CD4-positive, alpha-beta T cell (primary cell): ENCODE results near the gene WDFY4. TPM values are rescaled to one million over a fixed set of nuclear protein-coding genes. Genes with fewer than 3 reads are reported as not detected.

Source experiments
- ATAC-seq: fragments of 200-7000 bp; cut with Tn5 transposase; one replicate; pipeline ENCODE4 v1.10.0; 2022; ENCODE audit warnings: mild to moderate bottlenecking; ENCODE audit not compliant: poor library complexity
- CTCF ChIA-PET: fragments of 350-600 bp; sonication (Branson Sonifier 250); formaldehyde crosslinking; loops from one replicate; lab custom pipeline; 2021; ENCODE audit warnings: antibody characterized with exemption, inconsistent platforms; lab: Charles Lee
- POLR2A ChIA-PET: fragments of 350-600 bp; sonication (Branson Sonifier 250); formaldehyde crosslinking; loops from one replicate; lab custom pipeline; 2021; ENCODE audit warnings: antibody characterized with exemption, inconsistent platforms; lab: Charles Lee
- DNase-seq, 14 experiments: peaks; one replicate each; pipeline ENCODE4 v3.0.0-alpha.2; 2013 to 2020; ENCODE audit warnings: mixed read lengths in 2 of 14
- H3K27ac ChIP-seq, 2 donors: one replicate each; pipeline versions ENCODE4 v1.5.1 to v1.7.0; 2013; ENCODE audit warnings: low read length in 2 of 2, low read depth in 1 of 2, mild to moderate bottlenecking in 1 of 2
- H3K27me3 ChIP-seq, 2 experiments: 1 replicate in 1 of 2; 2 replicates in 1 of 2; pipeline versions ENCODE4 v1.6.1 to v1.7.0; 2013; ENCODE audit warnings: low read length in 2 of 2, control low read depth in 1 of 2, mild to moderate bottlenecking in 1 of 2, moderate library complexity in 1 of 2; ENCODE audit not compliant: insufficient read depth in 2 of 2, control insufficient read depth in 1 of 2
- H3K36me3 ChIP-seq: one replicate; pipeline ENCODE4 v1.6.1; 2013; ENCODE audit warnings: low read length, control low read depth; ENCODE audit not compliant: insufficient read depth
- H3K4me1 ChIP-seq: one replicate; pipeline ENCODE4 v1.6.1; 2013; ENCODE audit warnings: low read length, control low read depth; ENCODE audit not compliant: insufficient read depth
- H3K4me3 ChIP-seq: one replicate; pipeline ENCODE4 v1.5.1; 2013; ENCODE audit warnings: mild to moderate bottlenecking, low read length, moderate library complexity
- H3K9me3 ChIP-seq, 2 experiments: 1 replicate in 1 of 2; 2 replicates in 1 of 2; pipeline versions ENCODE4 v1.6.1 to v1.7.0; 2013; ENCODE audit warnings: low read length in 2 of 2, mild to moderate bottlenecking in 2 of 2, control low read depth in 1 of 2, moderate library complexity in 1 of 2; ENCODE audit not compliant: control insufficient read depth in 1 of 2, insufficient read depth in 1 of 2
- H3K27ac Mint-ChIP-seq: one replicate; pipeline ENCODE4 v1.8.0; 2020; ENCODE audit warnings: mixed read lengths
- H3K27me3 Mint-ChIP-seq: one replicate; pipeline ENCODE4 v1.8.0; 2021; ENCODE audit warnings: mixed read lengths
- H3K36me3 Mint-ChIP-seq: one replicate; pipeline ENCODE4 v1.8.0; 2021; ENCODE audit warnings: low read depth, mixed read lengths
- H3K4me1 Mint-ChIP-seq: one replicate; pipeline ENCODE4 v1.8.0; 2021; ENCODE audit warnings: low read depth, mixed read lengths
- H3K4me3 Mint-ChIP-seq: one replicate; pipeline ENCODE4 v1.8.0; 2020; ENCODE audit warnings: mild to moderate bottlenecking, mixed read lengths
- H3K9me3 Mint-ChIP-seq: one replicate; pipeline ENCODE4 v1.8.0; 2020; ENCODE audit warnings: mixed read lengths
- intact Hi-C, 2 experiments: fragments of 100-400 bp; cut with DNase I in 1 of 2; cut with micrococcal nuclease in 1 of 2; formaldehyde crosslinking; loops; one replicate each; pipeline versions ENCODE4 v1.15.1 to v1.9.0; 2023 to 2025; cut with DNase I, micrococcal nuclease
- total RNA-seq, 174 experiments: library from RNA in 2 of 174; stranded (reverse) in 2 of 174; gene quantifications; one replicate each; pipeline ENCODE4 v1.2.3 and lab custom pipeline; 2021 to 2026
- TF ChIP-seq, protein P1 (sequence below): fragments of 200-600 bp; IDR thresholded peaks from one replicate; pipeline ENCODE4 v1.8.0; 2022; ENCODE audit warnings: antibody characterized with exemption, mild to moderate bottlenecking

WDFY4 gene
- total RNA-seq, 2 experiments from 2014 or later, result 1.3 to 2.5 TPM

DNA sequence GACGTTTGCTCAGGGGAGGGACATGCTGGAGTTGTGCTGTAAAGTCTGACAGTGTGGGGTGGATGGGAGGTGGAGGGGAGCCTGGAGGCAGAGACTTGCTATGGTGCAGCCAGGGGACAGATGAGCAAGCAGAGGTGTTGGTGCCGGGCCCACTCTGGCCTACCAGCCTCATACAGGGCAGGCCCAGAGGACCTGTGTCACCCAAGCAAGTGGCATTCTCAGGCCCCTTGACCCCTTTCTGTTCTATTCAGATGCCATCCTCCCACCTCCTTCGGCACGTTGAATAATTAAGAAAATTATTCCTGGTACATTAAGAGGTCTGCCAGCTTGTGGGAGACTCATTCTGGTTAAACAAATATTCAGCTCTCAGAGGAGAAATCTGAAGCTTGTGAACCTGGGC, 8.5 kb downstream of the WDFY4 start:
- no peaks in the 10 kb centered on the region for H3K4me1 ChIP-seq

DNA sequence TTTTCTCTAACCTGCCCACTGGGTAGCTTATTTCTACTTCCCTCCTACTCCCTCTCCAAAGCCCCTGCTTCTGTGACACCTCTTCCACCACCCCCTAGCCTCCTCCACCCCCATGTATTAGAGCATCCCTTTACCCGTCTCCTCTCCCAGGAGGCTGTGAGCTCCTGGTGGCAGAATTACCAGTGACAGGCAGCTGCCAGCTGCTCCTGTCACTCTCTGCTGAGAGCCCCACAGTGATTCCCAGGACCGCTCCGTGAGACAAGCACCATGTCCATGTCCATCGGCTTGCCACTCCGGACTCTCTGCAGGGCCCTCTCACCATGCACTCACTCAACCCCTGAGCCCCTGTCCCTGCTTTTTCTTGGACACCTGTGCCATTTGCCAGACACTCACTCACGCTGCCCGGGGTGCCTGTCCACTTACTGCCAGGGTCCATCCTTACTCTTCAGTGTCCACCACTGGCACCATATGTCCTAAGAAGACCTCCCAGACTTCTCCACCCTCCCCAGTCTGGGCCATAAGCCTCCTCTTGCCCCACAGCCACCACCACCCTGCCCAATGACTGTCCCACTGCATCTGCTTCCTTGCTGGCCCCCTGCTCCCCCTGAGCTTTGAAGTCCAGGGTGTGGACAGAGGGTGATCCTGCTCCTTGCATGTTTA, 9.8 kb downstream of the WDFY4 start:
- Mint-ChIP-seq H3K9me3 (no peaks in the 10 kb centered on the region), H3K27me3 (peaks cover 4% of the 10 kb centered on the region), H3K36me3 (no peaks in the 10 kb centered on the region), H3K4me3 (no peak overlapping the region), H3K4me1 (no peaks in the 10 kb centered on the region), H3K27ac (no peak overlapping the region)
- ChIA-PET CTCF (no interaction called here), POLR2A (no interaction called here)
- intact Hi-C loops, result no loop called here
- TF ChIP-seq, protein P1, sequence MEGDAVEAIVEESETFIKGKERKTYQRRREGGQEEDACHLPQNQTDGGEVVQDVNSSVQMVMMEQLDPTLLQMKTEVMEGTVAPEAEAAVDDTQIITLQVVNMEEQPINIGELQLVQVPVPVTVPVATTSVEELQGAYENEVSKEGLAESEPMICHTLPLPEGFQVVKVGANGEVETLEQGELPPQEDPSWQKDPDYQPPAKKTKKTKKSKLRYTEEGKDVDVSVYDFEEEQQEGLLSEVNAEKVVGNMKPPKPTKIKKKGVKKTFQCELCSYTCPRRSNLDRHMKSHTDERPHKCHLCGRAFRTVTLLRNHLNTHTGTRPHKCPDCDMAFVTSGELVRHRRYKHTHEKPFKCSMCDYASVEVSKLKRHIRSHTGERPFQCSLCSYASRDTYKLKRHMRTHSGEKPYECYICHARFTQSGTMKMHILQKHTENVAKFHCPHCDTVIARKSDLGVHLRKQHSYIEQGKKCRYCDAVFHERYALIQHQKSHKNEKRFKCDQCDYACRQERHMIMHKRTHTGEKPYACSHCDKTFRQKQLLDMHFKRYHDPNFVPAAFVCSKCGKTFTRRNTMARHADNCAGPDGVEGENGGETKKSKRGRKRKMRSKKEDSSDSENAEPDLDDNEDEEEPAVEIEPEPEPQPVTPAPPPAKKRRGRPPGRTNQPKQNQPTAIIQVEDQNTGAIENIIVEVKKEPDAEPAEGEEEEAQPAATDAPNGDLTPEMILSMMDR, result no peak
- no peaks in the 10 kb centered on the region for H3K4me1 ChIP-seq
- peaks cover 0 to 2% of the 10 kb centered on the region in 2 experiments for H3K27me3 ChIP-seq
- peaks cover 0 to 4% of the 10 kb centered on the region in 2 experiments for H3K9me3 ChIP-seq
- ATAC-seq (no peak), DNase-seq (no peak)
- no peak overlapping the region for H3K27ac ChIP-seq
- H3K36me3 ChIP-seq, result no peaks in the 10 kb centered on the region
- H3K4me3 ChIP-seq, result no peak overlapping the region

More for the DNA sequence above, 8.5 kb downstream of the WDFY4 start:
- H3K36me3 Mint-ChIP-seq, result no peaks in the 10 kb centered on the region
- no peaks in the 10 kb centered on the region for H3K4me1 Mint-ChIP-seq
- H3K27me3 ChIP-seq, result peaks cover 0 to 2% of the 10 kb centered on the region in 2 experiments
- intact Hi-C loops, result no loop called here
- no peak overlapping the region for H3K4me3 Mint-ChIP-seq
- no peak overlapping the region for H3K4me3 ChIP-seq
- peaks cover 0 to 4% of the 10 kb centered on the region in 2 experiments for H3K9me3 ChIP-seq
- H3K27me3 Mint-ChIP-seq, result peaks cover 6% of the 10 kb centered on the region
- POLR2A ChIA-PET, result no interaction called here
- TF ChIP-seq, protein P1, result no peak
- DNase-seq (no peak), ATAC-seq (no peak)
- no peaks in the 10 kb centered on the region for H3K9me3 Mint-ChIP-seq
- CTCF ChIA-PET, result no interaction called here
- H3K36me3 ChIP-seq, result no peaks in the 10 kb centered on the region
- H3K27ac Mint-ChIP-seq, result no peak overlapping the region
- no peak overlapping the region for H3K27ac ChIP-seq

DNA sequence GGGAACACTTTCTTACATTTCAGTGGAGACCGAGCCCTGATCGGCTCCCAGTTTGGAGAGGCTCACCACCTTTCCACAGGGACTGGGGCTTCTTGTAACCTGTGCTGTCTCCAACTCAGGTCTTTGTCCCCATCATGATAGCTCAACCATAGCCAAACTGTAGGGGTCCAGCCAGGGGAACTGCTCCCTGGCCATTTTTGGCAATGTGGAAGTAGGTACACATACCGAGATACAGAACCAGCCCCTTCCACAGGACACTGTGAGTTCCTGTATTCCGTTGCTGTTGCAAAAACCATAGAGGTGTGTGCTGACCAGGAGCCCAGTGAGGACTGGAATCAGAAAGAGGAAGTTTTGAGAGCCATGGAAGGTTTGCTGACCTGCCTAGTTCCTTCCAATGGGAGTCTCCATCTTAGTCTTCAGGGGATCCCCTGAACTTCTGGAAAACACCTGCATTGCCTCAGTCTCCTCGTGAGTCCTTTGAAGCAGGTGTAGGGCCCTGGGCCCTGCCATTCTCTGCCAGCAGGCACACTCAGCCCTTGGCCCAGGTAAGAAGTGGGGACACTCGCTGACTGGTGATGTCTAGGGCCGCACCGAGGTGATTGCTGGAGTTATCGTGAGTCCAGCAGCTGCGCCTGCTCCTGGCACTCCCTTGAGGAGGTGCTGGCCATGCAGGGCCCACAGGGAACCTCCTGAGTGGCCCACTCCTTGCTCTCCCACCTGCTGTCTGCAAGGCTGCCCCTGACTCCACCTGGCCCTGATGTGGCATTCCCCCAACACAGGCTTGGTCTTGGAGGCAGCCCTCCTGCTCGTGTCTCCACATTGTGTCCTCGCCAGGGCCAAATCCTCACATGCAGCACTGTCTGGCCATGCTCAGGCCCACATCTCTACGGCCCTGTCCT, 11.2 kb downstream of the WDFY4 start:
- H3K4me1 Mint-ChIP-seq, result no peaks in the 10 kb centered on the region
- ChIA-PET CTCF (no interaction called here), POLR2A (no interaction called here)
- Histone ChIP-seq H3K36me3 (no peaks in the 10 kb centered on the region), H3K9me3 (peaks cover 0 to 2% of the 10 kb centered on the region in 2 experiments), H3K4me1 (no peaks in the 10 kb centered on the region), H3K27ac (no peak overlapping the region), H3K4me3 (no peak overlapping the region), H3K27me3 (peaks cover 0 to 2% of the 10 kb centered on the region in 2 experiments)
- TF ChIP-seq, protein P1, result no peak
- H3K9me3 Mint-ChIP-seq, result no peaks in the 10 kb centered on the region
- no peak overlapping the region for H3K4me3 Mint-ChIP-seq
- H3K27ac Mint-ChIP-seq, result no peak overlapping the region
- intact Hi-C loops, result no loop called here
- no peaks in the 10 kb centered on the region for H3K36me3 Mint-ChIP-seq
- H3K27me3 Mint-ChIP-seq, result no peaks in the 10 kb centered on the region
- ATAC-seq (no peak), DNase-seq (no peak)
